IPS DF 19.7 (cell line): ENCODE results near the gene HOMER3.
"Not testable (repeated sequence)": the region's sequence is repeated elsewhere in the genome, so short reads cannot be mapped to it uniquely, and the experiment has no call there.

Experiments used
- DNase-seq: peaks from one replicate; pipeline ENCODE4 v3.0.0-alpha.2; 2013; ENCODE audit warnings: low read depth, low spot score

HOMER3 gene

DNA sequence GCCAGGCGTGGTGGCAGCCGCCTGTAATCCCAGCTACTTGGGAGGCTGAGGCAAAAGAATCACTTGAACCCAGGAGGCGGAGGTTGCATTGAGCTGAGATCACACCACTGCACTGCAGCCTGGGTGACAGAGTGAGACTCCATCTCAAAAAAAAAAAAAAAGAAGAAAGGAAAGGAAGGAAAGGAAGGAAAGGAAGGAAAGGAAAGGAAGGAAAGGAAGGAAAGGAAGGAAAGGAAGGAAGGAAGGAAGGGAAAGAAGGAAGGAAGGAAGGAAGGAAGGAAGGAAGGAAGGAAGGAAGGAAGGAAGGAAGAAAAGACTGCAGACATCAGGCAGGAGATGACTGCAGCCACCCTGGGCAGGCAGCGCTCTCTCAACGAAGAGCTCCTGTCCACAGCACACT, 38.5 kb downstream of the HOMER3 start:
- DNase-seq: not testable (repeated sequence)

DNA sequence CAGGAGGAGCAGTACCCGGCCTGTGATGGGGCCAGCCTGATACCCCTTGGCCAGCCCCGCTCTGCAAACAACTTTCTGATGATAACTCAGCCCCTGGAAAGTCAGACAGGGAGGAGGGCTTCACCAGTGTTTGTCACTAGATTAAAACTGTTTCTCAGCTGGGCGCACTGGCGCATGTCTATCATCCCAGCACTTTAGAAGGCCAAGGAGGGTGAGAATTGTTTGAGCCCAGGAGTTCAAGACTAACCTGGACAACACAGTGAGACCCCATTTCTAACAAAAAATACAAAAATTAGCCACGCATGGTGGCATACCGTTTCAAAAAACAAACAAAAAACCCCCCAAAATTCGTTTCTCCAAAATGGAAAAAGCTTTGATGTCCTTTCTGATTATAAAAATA, 39.5 kb downstream of the HOMER3 start:
- no peak for DNase-seq

- DNase-seq: no peak
Measured at GRCh38 chr19:18900700-18901481, 40.1 kb downstream of the HOMER3 start.

- DNase-seq: no peak
Measured at GRCh38 chr19:18899624-18900560, 41.1 kb downstream of the HOMER3 start.

- no peak for DNase-seq
Measured at GRCh38 chr19:18898607-18899408, 42.2 kb downstream of the HOMER3 start.

DNA sequence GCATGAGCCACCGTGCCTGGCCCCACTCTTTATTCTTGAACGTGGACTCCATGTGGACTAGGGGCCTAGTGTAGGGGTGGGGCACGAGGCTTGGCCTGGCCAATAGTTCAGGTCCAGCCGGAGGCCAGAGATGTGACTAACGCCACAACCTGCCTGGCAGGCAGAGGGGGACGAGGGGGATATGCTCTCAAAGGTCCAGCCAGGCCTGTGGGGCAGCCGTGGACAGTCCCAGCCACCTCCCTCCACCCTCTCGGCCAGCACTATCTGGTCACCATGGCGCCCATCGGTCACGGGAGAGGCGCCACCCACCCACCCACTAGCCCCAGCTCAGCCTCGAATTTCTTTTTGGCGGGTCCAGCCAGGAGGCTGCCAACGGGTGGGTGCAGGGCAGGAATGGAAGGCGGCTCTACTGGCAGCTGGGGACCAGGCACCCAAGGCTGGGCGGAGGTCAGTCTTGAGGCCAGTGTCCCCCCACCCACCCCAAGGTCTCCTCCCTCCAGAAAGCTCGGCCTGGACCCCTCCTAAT, 42.9 kb downstream of the HOMER3 start:
- DNase-seq: no peak

DNA sequence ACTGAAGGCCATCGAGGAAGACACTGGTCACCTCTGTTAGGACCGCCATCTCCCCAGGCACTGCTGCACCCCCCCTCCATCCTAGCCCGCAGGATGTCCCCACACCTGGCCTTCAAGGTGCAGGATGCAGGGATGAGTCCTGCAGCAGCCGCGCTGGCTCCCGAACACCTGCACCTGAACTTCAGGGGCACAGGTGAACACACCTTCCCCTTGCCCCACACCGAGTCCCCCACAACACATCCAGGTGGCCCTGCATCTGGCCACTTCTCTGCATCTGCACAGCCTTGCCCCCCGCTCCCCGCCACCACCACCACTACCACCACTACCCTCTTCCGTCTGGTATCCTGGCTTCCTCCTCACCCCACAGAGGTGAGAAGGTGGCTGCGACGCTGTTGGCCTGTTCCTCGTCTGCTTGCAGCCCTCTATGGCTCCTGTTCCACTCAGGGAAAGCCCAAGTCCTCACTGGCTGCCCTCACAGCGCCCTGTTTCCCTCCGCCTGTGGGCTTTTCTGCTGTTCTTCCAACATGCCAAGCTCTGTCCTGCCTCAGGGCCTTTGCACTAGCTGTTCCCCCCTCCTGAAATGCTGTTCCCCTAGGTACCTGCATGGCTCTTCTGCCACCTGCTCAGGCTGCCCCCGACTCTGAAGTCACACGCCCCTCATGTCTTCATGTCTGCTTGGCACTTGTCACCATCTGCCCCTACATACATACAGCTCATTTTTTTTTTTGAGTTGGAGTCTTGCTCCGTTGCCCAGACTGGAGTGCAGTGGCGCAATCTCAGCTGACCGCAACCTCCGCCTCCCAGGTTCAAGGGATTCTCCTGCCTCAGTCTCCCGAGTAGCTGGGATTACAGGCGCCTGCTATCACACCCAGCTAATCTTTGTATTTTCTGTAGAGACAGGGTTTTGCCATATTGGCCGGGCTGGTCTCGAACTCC, 43.7 kb downstream of the HOMER3 start:
- DNase-seq: no peak

DNA sequence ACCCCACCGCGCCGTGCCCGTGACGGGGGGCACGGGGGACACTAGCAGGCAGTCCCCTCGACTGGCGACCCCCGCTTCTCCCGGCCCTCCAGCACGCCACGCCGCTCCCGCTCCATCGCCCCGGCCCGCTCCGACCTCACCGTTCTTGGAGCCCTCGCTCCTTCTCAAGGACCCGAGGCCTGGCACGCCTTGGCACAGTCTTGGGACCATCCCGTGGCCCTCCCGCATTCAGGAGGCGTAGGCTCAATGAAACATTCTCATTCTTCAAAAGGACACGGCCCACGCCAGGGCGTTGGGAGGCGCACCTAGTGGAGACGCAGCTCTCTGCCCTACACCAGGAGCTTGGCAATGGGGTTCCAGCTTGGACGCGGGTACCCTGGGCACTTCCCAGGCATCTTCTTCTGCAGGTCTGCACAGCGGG, 44.6 kb downstream of the HOMER3 start:
- DNase-seq: no peak

- no peak for DNase-seq
Measured at GRCh38 chr19:18895824-18896341, 45.1 kb downstream of the HOMER3 start, which contains the start of gene CERS1. Gene CERS1, minus strand, starts transcription at chr19:18896158. Its CDS starts 86 bp downstream, at chr19:18896072.

GRCh38 chr19:18895038-18895823, 45.8 kb downstream of the HOMER3 start:
- DNase-seq: no peak

- DNase-seq: no peak
Measured at GRCh38 chr19:18894254-18895037, 46.6 kb downstream of the HOMER3 start.

- DNase-seq: no peak
Measured at GRCh38 chr19:18893587-18894253, 47.3 kb downstream of the HOMER3 start.

DNA sequence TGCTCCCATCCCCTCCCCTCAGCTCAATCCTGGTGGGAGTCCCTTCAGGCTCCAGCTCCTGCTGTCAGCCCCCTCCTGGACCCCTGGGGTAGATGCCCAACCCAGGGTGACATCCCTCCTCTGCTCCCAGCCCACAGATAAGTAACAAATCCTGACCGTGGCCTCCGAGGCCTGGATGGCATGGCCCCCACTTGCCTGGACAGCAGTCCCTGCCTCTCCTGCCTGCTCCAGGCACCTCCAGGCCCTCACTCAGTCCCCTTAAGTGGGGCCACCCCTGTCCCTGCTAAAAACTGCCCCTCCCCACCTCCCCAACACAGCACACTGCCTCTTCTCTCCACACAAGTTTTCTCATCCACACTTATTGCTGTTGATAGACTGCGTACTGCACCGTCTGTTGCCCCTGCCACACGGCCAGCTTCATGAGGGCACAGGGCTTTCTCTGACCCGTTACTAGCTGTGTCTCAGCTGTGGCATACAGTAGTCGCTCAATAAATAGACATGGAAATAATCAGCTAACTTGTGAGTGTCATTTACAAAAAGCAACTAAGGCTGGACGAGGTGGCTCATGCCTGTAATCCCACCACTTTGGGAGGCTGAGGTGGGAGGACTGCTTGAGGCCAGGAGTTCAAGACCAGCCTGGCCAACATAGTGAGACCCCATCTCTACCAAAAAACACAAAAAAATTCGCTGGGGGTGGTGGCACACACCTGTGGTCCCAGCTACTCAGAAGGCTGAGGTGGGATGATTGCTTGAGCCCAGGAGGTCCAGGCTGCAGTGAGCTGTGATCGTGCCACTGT, 50.9 kb downstream of the HOMER3 start:
- DNase-seq: no peak

DNA sequence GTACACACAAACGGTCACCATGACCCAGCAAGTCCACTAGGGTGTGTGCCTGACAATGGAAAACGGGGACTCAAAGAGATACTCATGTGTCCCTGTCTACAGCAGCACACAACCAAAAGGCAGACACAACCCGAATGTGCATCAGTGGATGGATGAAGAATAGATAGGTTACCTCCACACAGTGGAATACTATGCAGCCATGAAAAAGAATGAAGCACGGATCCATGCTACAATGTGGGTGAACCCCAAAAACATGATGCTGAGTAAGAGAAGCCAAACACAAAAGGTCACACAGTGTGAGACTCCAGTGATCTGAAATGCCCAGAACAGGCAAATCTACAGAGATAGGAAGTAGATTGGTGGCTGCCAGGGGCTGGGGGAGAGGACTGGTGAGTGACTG, 54.0 kb downstream of the HOMER3 start:
- DNase-seq: no peak

GRCh38 chr19:18883526-18884304, 57.3 kb downstream of the HOMER3 start:
- no peak for DNase-seq

GRCh38 chr19:18881491-18881890, 59.5 kb downstream of the HOMER3 start:
- DNase-seq: no peak
